Keratinocyte (primary cell): ENCODE results near the gene CSHL1.

Experiments
- EZH2 ChIP-seq: IDR thresholded peaks from one replicate; pipeline ENCODE4 v1.6.1; 2012; ENCODE audit warnings: inconsistent platforms, mild to moderate bottlenecking, low read length, moderate library complexity
- TF ChIP-seq, protein P1 (sequence below), 3 experiments: IDR thresholded peaks in 1 of 3; conservative IDR thresholded peaks in 1 of 3; optimal IDR thresholded peaks in 1 of 3; 2 replicates in 2 of 3; 3 replicates in 1 of 3; pipeline versions ENCODE3 to v1.5.1; 2011; ENCODE audit warnings: low read length in 3 of 3, mild to moderate bottlenecking in 3 of 3, moderate library complexity in 2 of 3, control low read depth in 1 of 3, inconsistent platforms in 1 of 3; ENCODE audit not compliant: insufficient read depth in 2 of 3; ENCODE audit errors: extremely low read depth in 1 of 3

DNA sequence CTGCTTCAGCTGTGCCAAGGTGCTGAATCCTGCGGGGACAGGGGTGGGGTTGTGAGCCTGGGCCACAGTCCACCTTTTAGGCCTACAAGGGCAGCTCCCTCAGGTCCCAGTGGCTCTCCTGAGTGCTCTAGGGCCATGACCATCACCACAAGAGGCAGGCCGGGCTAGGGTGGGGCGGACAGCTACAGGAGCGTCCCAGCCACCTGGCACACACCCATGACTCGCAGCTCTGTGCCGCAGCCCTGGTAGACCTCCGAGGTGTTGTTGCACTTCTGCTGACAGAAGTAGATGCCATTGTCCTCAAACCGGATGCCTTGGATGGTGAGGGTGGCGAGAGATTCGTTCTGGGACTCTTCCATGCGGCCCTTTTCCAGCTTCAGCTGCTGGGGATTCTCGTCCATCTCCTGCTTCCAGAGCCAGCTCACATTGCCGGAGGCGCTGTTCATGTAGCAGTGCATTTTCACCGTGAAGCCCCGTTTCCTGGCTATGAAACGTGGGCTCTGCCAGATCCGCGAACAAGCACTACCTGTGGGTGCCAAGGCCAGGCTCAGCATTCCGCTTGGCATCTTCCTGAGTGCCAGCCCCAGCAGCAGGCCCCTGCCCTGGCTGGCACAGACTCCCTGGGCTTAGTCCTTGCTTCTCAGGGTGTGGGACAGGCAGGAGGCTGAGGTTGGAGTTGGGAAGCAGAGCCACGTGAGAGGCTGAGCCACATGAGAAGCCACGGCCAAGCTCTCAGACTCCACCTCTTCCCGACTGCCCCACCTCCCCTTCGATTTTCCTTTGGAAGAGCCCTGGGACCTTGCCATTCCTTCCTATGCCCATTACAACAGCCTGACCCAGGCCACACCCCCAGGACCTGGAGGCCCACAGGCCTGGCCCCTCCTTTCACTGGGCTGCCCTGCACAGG is 19.1 kb upstream of the CSHL1 start:
- TF ChIP-seq, protein P1, sequence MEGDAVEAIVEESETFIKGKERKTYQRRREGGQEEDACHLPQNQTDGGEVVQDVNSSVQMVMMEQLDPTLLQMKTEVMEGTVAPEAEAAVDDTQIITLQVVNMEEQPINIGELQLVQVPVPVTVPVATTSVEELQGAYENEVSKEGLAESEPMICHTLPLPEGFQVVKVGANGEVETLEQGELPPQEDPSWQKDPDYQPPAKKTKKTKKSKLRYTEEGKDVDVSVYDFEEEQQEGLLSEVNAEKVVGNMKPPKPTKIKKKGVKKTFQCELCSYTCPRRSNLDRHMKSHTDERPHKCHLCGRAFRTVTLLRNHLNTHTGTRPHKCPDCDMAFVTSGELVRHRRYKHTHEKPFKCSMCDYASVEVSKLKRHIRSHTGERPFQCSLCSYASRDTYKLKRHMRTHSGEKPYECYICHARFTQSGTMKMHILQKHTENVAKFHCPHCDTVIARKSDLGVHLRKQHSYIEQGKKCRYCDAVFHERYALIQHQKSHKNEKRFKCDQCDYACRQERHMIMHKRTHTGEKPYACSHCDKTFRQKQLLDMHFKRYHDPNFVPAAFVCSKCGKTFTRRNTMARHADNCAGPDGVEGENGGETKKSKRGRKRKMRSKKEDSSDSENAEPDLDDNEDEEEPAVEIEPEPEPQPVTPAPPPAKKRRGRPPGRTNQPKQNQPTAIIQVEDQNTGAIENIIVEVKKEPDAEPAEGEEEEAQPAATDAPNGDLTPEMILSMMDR (optimal IDR thresholded peaks at IDR 0.05 in 1 of 3, IDR thresholded peaks at IDR 0.05 in 1 of 3, conservative IDR thresholded peaks at IDR 0.05 in 1 of 3; ENCODE audit: extremely low read depth in 1 of 3, insufficient read depth in 2 of 3, low read length in 3 of 3): no peak
- TF ChIP-seq EZH2: no peak
